Pancreas (tissue), 10 donors: ENCODE results near the gene GNAS. TPM values are rescaled to one million over a fixed set of nuclear protein-coding genes. Genes with fewer than 3 reads are reported as not detected.
A peak's percentile ranks its signal among the peaks of the same experiment; 100 is the strongest.

Experiments used
- ATAC-seq, 4 donors: fragments of 200-7000 bp; cut with Tn5 transposase; one replicate each; pipeline versions ENCODE4 v1.8.0 to v1.9.1; 2020; ENCODE audit warnings: mild to moderate bottlenecking in 4 of 4, moderate library complexity in 4 of 4
- DNase-seq, 6 donors: peaks; one replicate each; pipeline ENCODE4 v3.0.0-alpha.2; 2020
- FAIRE-seq: peaks from 2 replicates; lab custom pipeline; 2012; peaks lifted over from hg19 to GRCh38; lab: Jason Lieb, UNC
- H3K27ac ChIP-seq, 4 donors: fragments of 200-600 bp; sonication (generic); 1 replicate in 3 of 4; 2 replicates in 1 of 4; pipeline versions ENCODE4 v1.5.0 to v1.8.0; 2020
- H3K27me3 ChIP-seq, 4 donors: fragments of 200-600 bp; one replicate each; pipeline ENCODE4 v1.8.0; 2021
- H3K36me3 ChIP-seq, 3 donors: fragments of 200-600 bp; sonication (generic) in 1 of 3; one replicate each; pipeline versions ENCODE4 v1.5.0 to v1.8.0; 2020 to 2021
- H3K4me1 ChIP-seq, 3 donors: fragments of 200-600 bp; one replicate each; pipeline ENCODE4 v1.8.0; 2021
- H3K4me3 ChIP-seq, 4 donors: fragments of 200-600 bp; sonication (generic) in 2 of 4; one replicate each; pipeline versions ENCODE4 v1.5.0 to v1.8.0; 2020 to 2021
- H3K9me3 ChIP-seq, 4 donors: fragments of 200-600 bp; one replicate each; pipeline ENCODE4 v1.8.0; 2021
- CTCF ChIP-seq, 4 donors: fragments of 200-600 bp; sonication (generic) in 3 of 4; IDR thresholded peaks; one replicate each; pipeline versions ENCODE4 v1.5.0 to v1.8.0; 2021; ENCODE audit warnings: antibody characterized with exemption in 4 of 4
- whole genome bisulfite sequencing, 2 donors: extraction: QIAGEN DNeasy Blood & Tissue Kit; methylation state at CpG; one replicate each; pipeline ENCODE4 v1.1.7; 2013; 5-methylcytosine and 5-hydroxymethylcytosine counted together
- intact Hi-C, 3 donors: fragments of 100-400 bp; cut with DNase I; formaldehyde crosslinking; loops; one replicate each; pipeline versions ENCODE4 v1.11.1 to v1.14.2; 2022
- polyA plus RNA-seq, 2 donors: library from polyadenylated mRNA; stranded (reverse); fragments of 200-250 nt; gene quantifications; one replicate each; pipeline ENCODE4 v1.2.3, GENCODE V29; 2013
- total RNA-seq, 6 donors: library from RNA; stranded (reverse); fragmentation: NEBNext Ultra II Directional in 4 of 6; extraction: Animal tissue kit (Norgen Biotek cat#: 25700) in 4 of 6; gene quantifications; one replicate each; pipeline versions ENCODE4 v1.2.1 to v1.2.4, GENCODE V29; 2021 to 2023
- donor health status: healthy with polysubstance abuse.
- donor health status: DM: no; HTN: no; CAD: no; lungs with moderate emphysema.
- donor health status: DM: no; HTN: no; CAD: no.
- donor health status: control.
- donor health status: control.
- donor health status: Bipolar disorder and iron deficiency.
- donor health status: DM: yes; HTN: yes; CAD: no.
- donor health status: DM: no; HTN: no; CAD: no.
- donor health status: DM: no; HTN: no; CAD: no.
- donor health status: DM: yes; HTN: yes; CAD: no.

The GNAS gene
- total and polyA plus RNA-seq, 8 donors, result 349 to 2,220 (median 627) TPM

- H3K27ac ChIP-seq, result peak overlapping the region in 1 of 4 donors; percentile 77
- H3K4me1 ChIP-seq, result peaks cover 24 to 32% (median 26%) of the 10 kb centered on the region in 3 donors
- H3K4me3 ChIP-seq, result no peak overlapping the region
- WGBS, 2 donors, result 66 to 69% methylated on average over 9 of the region's 9 CpGs
- DNase-seq (no peak), FAIRE-seq (no peak), ATAC-seq (no peak)
- peaks cover 9 to 56% (median 23%) of the 10 kb centered on the region in 3 donors for H3K36me3 ChIP-seq
- TF ChIP-seq CTCF (IDR thresholded peaks at IDR 0.05), result no peak
- H3K9me3 ChIP-seq, result no peaks in the 10 kb centered on the region
- no peaks in the 10 kb centered on the region for H3K27me3 ChIP-seq
- intact Hi-C loops, result no loop called here
Measured at GRCh38 chr20:58908941-58909340, 56.4 kb downstream of the GNAS start.

- no peaks in the 10 kb centered on the region for H3K9me3 ChIP-seq
- peak in 2 of 6 donors; percentile 54 to 59 for DNase-seq
- H3K27me3 ChIP-seq, result no peaks in the 10 kb centered on the region
- H3K4me3 ChIP-seq, result no peak overlapping the region
- 90 to 92% methylated on average over 15 of the region's 15 CpGs for WGBS, 2 donors
- no peak overlapping the region for H3K27ac ChIP-seq
- FAIRE-seq, result no peak
- intact Hi-C loops, result no loop called here
- no peak for TF ChIP-seq CTCF (IDR thresholded peaks at IDR 0.05)
- H3K4me1 ChIP-seq, result peaks cover 24 to 32% (median 26%) of the 10 kb centered on the region in 3 donors
- no peak for ATAC-seq
- peaks cover 9 to 49% (median 23%) of the 10 kb centered on the region in 3 donors for H3K36me3 ChIP-seq
Measured at GRCh38 chr20:58909585-58909984, 57.1 kb downstream of the GNAS start.

- Histone ChIP-seq H3K4me3 (no peak overlapping the region), H3K9me3 (no peaks in the 10 kb centered on the region), H3K27me3 (no peaks in the 10 kb centered on the region), H3K36me3 (peaks cover 9 to 40% (median 23%) of the 10 kb centered on the region in 3 donors), H3K4me1 (peaks cover 24 to 29% (median 25%) of the 10 kb centered on the region in 3 donors), H3K27ac (no peak overlapping the region)
- FAIRE-seq (no peak), ATAC-seq (no peak), DNase-seq (no peak)
- no peak for TF ChIP-seq CTCF (IDR thresholded peaks at IDR 0.05)
- intact Hi-C loops, result no loop called here
- WGBS, 2 donors, result 94 to 95% methylated on average over 14 of the region's 14 CpGs
Measured at GRCh38 chr20:58910473-58910872, 58.0 kb downstream of the GNAS start.

- Histone ChIP-seq H3K27me3 (no peaks in the 10 kb centered on the region), H3K9me3 (no peaks in the 10 kb centered on the region), H3K36me3 (peaks cover 9 to 32% (median 23%) of the 10 kb centered on the region in 3 donors), H3K4me3 (no peak overlapping the region), H3K27ac (no peak overlapping the region), H3K4me1 (peaks cover 22 to 27% (median 23%) of the 10 kb centered on the region in 3 donors)
- ATAC-seq, result no peak
- no peak for DNase-seq
- no peak for TF ChIP-seq CTCF (IDR thresholded peaks at IDR 0.05)
- WGBS, 2 donors, result 95% methylated on average over 2 of the region's 2 CpGs
- no peak for FAIRE-seq
- intact Hi-C loops, result no loop called here
Measured at GRCh38 chr20:58911309-58911708, 58.8 kb downstream of the GNAS start.

GRCh38 chr20:58911970-58912369 lies 59.5 kb downstream of the GNAS start:
- no peaks in the 10 kb centered on the region for H3K9me3 ChIP-seq
- ATAC-seq (no peak), FAIRE-seq (no peak), DNase-seq (no peak)
- no peak for TF ChIP-seq CTCF (IDR thresholded peaks at IDR 0.05)
- H3K27me3 ChIP-seq, result no peaks in the 10 kb centered on the region
- H3K27ac ChIP-seq, result no peak overlapping the region
- intact Hi-C loops, result no loop called here
- peaks cover 15 to 20% (median 17%) of the 10 kb centered on the region in 3 donors for H3K4me1 ChIP-seq
- WGBS, 2 donors, result 75 to 82% methylated on average over 3 of the region's 3 CpGs
- no peak overlapping the region for H3K4me3 ChIP-seq
- H3K36me3 ChIP-seq, result peaks cover 9 to 31% (median 23%) of the 10 kb centered on the region in 3 donors
